Psoas muscle (tissue), 8 donors: ENCODE measurements around the gene LNPK. TPM values are rescaled to one million over a fixed set of nuclear protein-coding genes. Genes with fewer than 3 reads are reported as not detected.
"Not testable (repeated sequence)": the region's sequence is repeated elsewhere in the genome, so short reads cannot be mapped to it uniquely, and the experiment has no call there.

Experiments
- ATAC-seq, 4 donors: fragments of 200-7000 bp; cut with Tn5 transposase; one replicate each; pipeline ENCODE4 v1.9.1; 2020; ENCODE audit warnings: moderate library complexity in 3 of 4, mild to moderate bottlenecking in 2 of 4
- DNase-seq, 2 donors: peaks; one replicate each; pipeline ENCODE4 v3.0.0-alpha.2; 2020
- H3K27ac ChIP-seq: fragments of 200-600 bp; one replicate; pipeline ENCODE4 v1.8.0; 2022
- H3K27me3 ChIP-seq, 3 donors: fragments of 200-600 bp in 1 of 3; one replicate each; pipeline versions ENCODE4 v1.6.1 to v1.8.0; 2013 to 2022; ENCODE audit warnings: low read length in 2 of 3, mild to moderate bottlenecking in 2 of 3, moderate library complexity in 1 of 3; ENCODE audit not compliant: insufficient read depth in 3 of 3
- H3K36me3 ChIP-seq, 2 donors: fragments of 200-600 bp in 1 of 2; one replicate each; pipeline versions ENCODE4 v1.6.1 to v1.8.0; 2013 to 2022; ENCODE audit warnings: low read depth in 1 of 2, mild to moderate bottlenecking in 1 of 2, moderate library complexity in 1 of 2; ENCODE audit not compliant: insufficient read depth in 1 of 2
- H3K4me1 ChIP-seq: fragments of 200-600 bp; one replicate; pipeline ENCODE4 v1.8.0; 2022
- H3K4me3 ChIP-seq: fragments of 200-600 bp; one replicate; pipeline ENCODE4 v1.8.0; 2022; ENCODE audit warnings: mild to moderate bottlenecking
- H3K9me3 ChIP-seq: fragments of 200-600 bp; one replicate; pipeline ENCODE4 v1.8.0; 2022
- WGBS, 3 donors: extraction: QIAGEN DNeasy Blood & Tissue Kit; methylation state at CpG; one replicate each; pipeline versions ENCODE4 v1.1.6 to v1.1.7; 2013; 5-methylcytosine and 5-hydroxymethylcytosine counted together
- intact Hi-C, 2 donors: fragments of 100-400 bp; cut with DNase I; formaldehyde crosslinking; loops; one replicate each; pipeline versions ENCODE4 v1.11.0 to v1.14.2; 2022
- polyA plus RNA-seq, 3 donors: library from polyadenylated mRNA; stranded (reverse); fragments of 200-250 nt; gene quantifications; one replicate each; pipeline ENCODE4 v1.2.3, GENCODE V29; 2013
- total RNA-seq, 4 donors: library from RNA; stranded (reverse); fragmentation: NEBNext Ultra II Directional in 2 of 4; extraction: Animal tissue kit (Norgen Biotek cat#: 25700) in 2 of 4; gene quantifications; one replicate each; pipeline versions ENCODE4 v1.2.1 to v1.2.4, GENCODE V29; 2021 to 2023
- TF ChIP-seq, protein P1 (sequence below): fragments of 200-600 bp; IDR thresholded peaks from one replicate; pipeline ENCODE4 v1.8.0; 2022; ENCODE audit warnings: antibody characterized with exemption
- donor health status: healthy with polysubstance abuse.
- donor health status: DM: no; HTN: no; CAD: no; lungs with moderate emphysema.
- donor health status: Bipolar disorder and iron deficiency.
- donor health status: healthy.
- donor health status: DM: yes; HTN: yes; CAD: no.
- donor health status: DM: no; HTN: no; CAD: no.
- donor health status: DM: no; HTN: no; CAD: no.
- donor health status: DM: yes; HTN: yes; CAD: no.

Gene LNPK
- total and polyA plus RNA-seq, 7 donors = 8.8 to 65.6 (median 47.6) TPM

- H3K36me3 ChIP-seq = no peaks in the 10 kb centered on the region
- peak overlapping the region; percentile 91 for H3K4me3 ChIP-seq
- no peaks in the 10 kb centered on the region for H3K9me3 ChIP-seq
- DNase-seq (peak; percentile 28 to 68), ATAC-seq (peak; percentile 34 to 56 (median 46))
- TF ChIP-seq, protein P1, sequence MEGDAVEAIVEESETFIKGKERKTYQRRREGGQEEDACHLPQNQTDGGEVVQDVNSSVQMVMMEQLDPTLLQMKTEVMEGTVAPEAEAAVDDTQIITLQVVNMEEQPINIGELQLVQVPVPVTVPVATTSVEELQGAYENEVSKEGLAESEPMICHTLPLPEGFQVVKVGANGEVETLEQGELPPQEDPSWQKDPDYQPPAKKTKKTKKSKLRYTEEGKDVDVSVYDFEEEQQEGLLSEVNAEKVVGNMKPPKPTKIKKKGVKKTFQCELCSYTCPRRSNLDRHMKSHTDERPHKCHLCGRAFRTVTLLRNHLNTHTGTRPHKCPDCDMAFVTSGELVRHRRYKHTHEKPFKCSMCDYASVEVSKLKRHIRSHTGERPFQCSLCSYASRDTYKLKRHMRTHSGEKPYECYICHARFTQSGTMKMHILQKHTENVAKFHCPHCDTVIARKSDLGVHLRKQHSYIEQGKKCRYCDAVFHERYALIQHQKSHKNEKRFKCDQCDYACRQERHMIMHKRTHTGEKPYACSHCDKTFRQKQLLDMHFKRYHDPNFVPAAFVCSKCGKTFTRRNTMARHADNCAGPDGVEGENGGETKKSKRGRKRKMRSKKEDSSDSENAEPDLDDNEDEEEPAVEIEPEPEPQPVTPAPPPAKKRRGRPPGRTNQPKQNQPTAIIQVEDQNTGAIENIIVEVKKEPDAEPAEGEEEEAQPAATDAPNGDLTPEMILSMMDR = no peak
- intact Hi-C loops = loop anchor here (5.0 to 10.0 kb wide), 4 partner anchors 64 to 147 kb away; partner anchors contain the start of gene EVX2 (in 1 of the 2)
- peak overlapping the region; percentile 98 for H3K27ac ChIP-seq
- peaks cover 43% of the 10 kb centered on the region for H3K4me1 ChIP-seq
- 0 to 1% (median 0%) methylated on average over 21 of the region's 21 CpGs for WGBS, 3 donors
- H3K27me3 ChIP-seq = no peaks in the 10 kb centered on the region
These were observed 669 bp downstream of the LNPK start for GRCh38 chr2:176001281-176001915.

- Histone ChIP-seq H3K36me3 (no peaks in the 10 kb centered on the region), H3K4me1 (peaks cover 42% of the 10 kb centered on the region), H3K27ac (peak overlapping the region; percentile 98), H3K4me3 (peak overlapping the region; percentile 91), H3K9me3 (no peaks in the 10 kb centered on the region), H3K27me3 (no peaks in the 10 kb centered on the region)
- intact Hi-C loops = loop anchor here in 1 of 2 donors (5.0 kb wide), 1 partner anchor 62 kb away; no protein-coding TSS in a partner anchor
- ATAC-seq (no peak), DNase-seq (no peak)
- 25 to 45% (median 36%) methylated on average over 2 of the region's 2 CpGs for WGBS, 3 donors
- TF ChIP-seq, protein P1 = no peak
These were observed 2.7 kb downstream of the LNPK start for GRCh38 chr2:175999283-175999819.

DNA sequence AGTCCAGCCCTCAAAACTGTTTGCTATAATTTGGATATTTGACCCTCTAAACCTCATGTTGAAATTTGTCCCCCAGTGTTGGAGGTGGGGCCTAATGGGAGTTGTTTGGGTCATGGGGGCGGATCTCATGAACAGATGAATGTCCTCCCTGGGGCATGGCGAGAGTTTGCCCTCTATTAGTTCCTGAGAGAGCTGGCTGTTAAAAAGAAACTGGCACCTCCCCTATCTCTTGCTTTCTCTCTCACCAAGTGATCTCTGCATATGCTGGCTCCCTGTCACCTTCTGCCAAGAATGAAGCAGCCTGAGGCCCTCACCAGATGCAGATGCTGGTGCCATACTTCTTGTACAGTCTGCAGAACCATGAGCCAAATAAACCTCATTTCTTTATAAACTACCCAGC, 12.0 kb downstream of the LNPK start:
- 70 to 76% (median 70%) methylated on average over 2 of the region's 2 CpGs for WGBS, 3 donors
- ATAC-seq = peak in 1 of 4 donors; percentile 24
- no peak for DNase-seq

DNA sequence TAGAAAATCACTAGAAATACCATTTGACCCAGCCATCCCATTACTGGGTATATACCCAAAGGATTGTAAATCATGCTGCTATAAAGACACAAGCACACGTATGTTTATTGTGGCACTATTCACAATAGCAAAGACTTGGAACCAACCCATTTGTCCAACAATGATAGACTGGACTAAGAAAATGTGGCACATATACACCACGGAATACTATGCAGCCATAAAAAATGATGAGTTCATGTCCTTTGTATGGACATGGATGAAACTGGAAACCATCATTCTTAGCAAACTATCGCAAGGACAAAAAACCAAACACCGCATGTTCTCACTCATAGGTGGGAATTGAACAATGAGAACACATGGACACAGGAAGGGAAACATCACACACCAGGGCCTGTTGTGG, 14.9 kb downstream of the LNPK start:
- WGBS, 3 donors = 87 to 96% (median 95%) methylated on average over 3 to 4 of the region's 4 CpGs
- H3K27me3 ChIP-seq, ATAC-seq, H3K4me3 ChIP-seq, H3K4me1 ChIP-seq, H3K27ac ChIP-seq, intact Hi-C loops, H3K9me3 ChIP-seq, DNase-seq: not testable (repeated sequence)
- H3K36me3 ChIP-seq = peaks cover 0 to 61% of the 10 kb centered on the region in 2 donors

More for the DNA sequence above, 12.0 kb downstream of the LNPK start:
- H3K27me3 ChIP-seq = no peaks in the 10 kb centered on the region
- peaks cover 0 to 39% of the 10 kb centered on the region in 2 donors for H3K36me3 ChIP-seq
- TF ChIP-seq, protein P1 = no peak
- H3K4me1 ChIP-seq = peaks cover 12% of the 10 kb centered on the region
- intact Hi-C loops = no loop called here
- no peak overlapping the region for H3K27ac ChIP-seq
- H3K9me3 ChIP-seq = no peaks in the 10 kb centered on the region
- no peak overlapping the region for H3K4me3 ChIP-seq

DNA sequence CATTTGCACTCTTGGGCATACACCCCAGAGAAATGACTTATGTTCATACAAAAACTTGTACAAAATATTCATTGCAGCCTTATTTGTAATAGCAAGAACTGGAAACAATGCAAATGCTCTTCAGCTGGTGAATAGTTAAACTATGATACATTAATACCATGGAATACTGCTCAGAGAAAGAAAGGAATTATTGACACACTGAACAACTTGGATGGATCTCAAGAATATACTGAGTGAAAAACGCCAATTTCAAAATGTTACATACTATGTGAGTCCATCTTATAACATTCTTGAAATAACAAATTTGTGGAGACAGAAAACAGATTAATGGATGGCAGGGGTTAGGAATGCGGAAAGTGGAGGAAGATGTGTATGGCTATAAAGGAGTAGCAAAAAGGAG, 17.2 kb downstream of the LNPK start:
- WGBS, 3 donors = 85 to 87% (median 86%) methylated on average over 2 of the region's 2 CpGs
- TF ChIP-seq, protein P1 = no peak
- no peak overlapping the region for H3K27ac ChIP-seq
- no peak overlapping the region for H3K4me3 ChIP-seq
- DNase-seq = no peak
- H3K4me1 ChIP-seq = no peaks in the 10 kb centered on the region
- H3K9me3 ChIP-seq = no peaks in the 10 kb centered on the region
- H3K27me3 ChIP-seq = no peaks in the 10 kb centered on the region
- intact Hi-C loops = no loop called here
- no peak for ATAC-seq
- peaks cover 0 to 55% of the 10 kb centered on the region in 2 donors for H3K36me3 ChIP-seq
